MG63 (cell line): ENCODE results near the gene SEL1L3. TPM values are rescaled to one million over a fixed set of nuclear protein-coding genes. Genes with fewer than 3 reads are reported as not detected.
A peak's percentile ranks its signal among the peaks of the same experiment; 100 is the strongest.

Source experiments
- DNase-seq: peaks from one replicate; pipeline ENCODE4 v3.0.0-alpha.2; 2020
- H3K27me3 ChIP-seq: fragments of 250-450 bp; sonication (Bioruptor Pico); 2 replicates; pipeline ENCODE4 v1.5.1; 2020; ENCODE audit warnings: mild to moderate bottlenecking, moderate library complexity
- H3K36me3 ChIP-seq: fragments of 250-450 bp; sonication (Bioruptor Pico); 2 replicates; pipeline ENCODE4 v1.5.1; 2020; ENCODE audit warnings: mild to moderate bottlenecking, moderate library complexity
- H3K4me3 ChIP-seq: fragments of 250-450 bp; sonication (Bioruptor Pico); 2 replicates; pipeline ENCODE4 v1.5.1; 2020; ENCODE audit warnings: mild to moderate bottlenecking, moderate library complexity
- H3K9me3 ChIP-seq: fragments of 250-450 bp; sonication (Bioruptor Pico); 2 replicates; pipeline ENCODE4 v1.5.1; 2020; ENCODE audit warnings: mild to moderate bottlenecking, moderate library complexity
- total RNA-seq: library from RNA; depleted of rRNA; stranded (reverse); fragments of >200 nt; shearing (Covaris generic); gene quantifications from 2 replicates; pipeline ENCODE4 v1.2.3, GENCODE V29; 2014; ENCODE audit warnings: low replicate concordance; rRNA removed

Gene SEL1L3
- total RNA-seq, 1 experiment from 2014 or later, result 37.6 TPM

DNA sequence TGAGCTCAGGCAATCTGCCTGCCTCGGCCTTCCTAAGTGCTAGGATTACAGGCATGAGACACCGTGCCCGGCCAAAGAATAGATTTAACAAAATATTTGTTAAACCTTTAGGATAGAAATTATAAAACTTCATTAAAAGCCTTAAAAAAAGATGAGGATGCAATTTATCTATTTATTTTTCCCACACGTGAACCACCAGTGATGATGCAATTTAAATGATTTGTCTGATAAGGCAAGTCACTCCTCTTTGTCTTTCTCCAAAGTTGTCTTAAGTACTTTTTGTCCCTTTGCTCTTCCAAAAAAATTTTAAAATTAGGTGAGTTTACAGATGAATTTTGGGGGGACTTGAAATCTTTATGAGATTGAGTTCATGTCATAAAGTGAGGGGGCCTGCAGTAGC, 149.0 kb downstream of the SEL1L3 start:
- no peak for DNase-seq
- no peaks in the 10 kb centered on the region for H3K9me3 ChIP-seq
- H3K27me3 ChIP-seq, result no peaks in the 10 kb centered on the region
- no peaks in the 10 kb centered on the region for H3K36me3 ChIP-seq
- H3K4me3 ChIP-seq, result no peak overlapping the region

DNA sequence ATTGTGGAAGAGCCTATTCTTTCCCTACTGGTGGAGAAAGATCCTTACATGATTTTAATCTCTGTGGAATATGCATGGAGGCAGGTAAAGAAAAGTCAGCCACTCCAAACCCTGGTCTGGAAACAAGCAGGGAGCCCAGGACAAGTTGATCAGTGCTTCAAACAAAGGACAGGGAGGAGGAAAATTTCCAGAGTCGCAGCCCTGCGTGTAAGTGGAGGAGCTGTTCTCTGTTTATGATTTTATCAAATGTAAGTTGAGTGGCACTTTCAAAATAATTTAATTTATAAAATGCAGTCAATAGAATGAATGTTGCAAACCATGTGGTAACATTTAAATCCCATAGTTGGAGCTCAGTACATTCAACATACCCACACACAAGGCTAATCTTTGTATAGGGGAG, 150.2 kb downstream of the SEL1L3 start:
- no peaks in the 10 kb centered on the region for H3K27me3 ChIP-seq

GRCh38 chr4:25710637-25711036, 152.2 kb downstream of the SEL1L3 start:
- DNase-seq, result no peak
- no peaks in the 10 kb centered on the region for H3K9me3 ChIP-seq

More for the DNA sequence above, 150.2 kb downstream of the SEL1L3 start:
- DNase-seq, result no peak
- Histone ChIP-seq H3K4me3 (no peak overlapping the region), H3K36me3 (no peaks in the 10 kb centered on the region), H3K9me3 (no peaks in the 10 kb centered on the region)

GRCh38 chr4:25704516-25704915, 158.3 kb downstream of the SEL1L3 start:
- H3K9me3 ChIP-seq, result no peaks in the 10 kb centered on the region
- no peaks in the 10 kb centered on the region for H3K27me3 ChIP-seq
- H3K4me3 ChIP-seq, result no peak overlapping the region
- no peak for DNase-seq
- no peaks in the 10 kb centered on the region for H3K36me3 ChIP-seq

More at GRCh38 chr4:25710637-25711036, 152.2 kb downstream of the SEL1L3 start:
- no peaks in the 10 kb centered on the region for H3K36me3 ChIP-seq
- H3K27me3 ChIP-seq, result no peaks in the 10 kb centered on the region
- H3K4me3 ChIP-seq, result no peak overlapping the region

GRCh38 chr4:25703731-25704388, 158.9 kb downstream of the SEL1L3 start:
- Histone ChIP-seq H3K27me3 (no peaks in the 10 kb centered on the region), H3K4me3 (no peak overlapping the region), H3K36me3 (no peaks in the 10 kb centered on the region), H3K9me3 (no peaks in the 10 kb centered on the region)
- no peak for DNase-seq

GRCh38 chr4:25702848-25703247, 159.9 kb downstream of the SEL1L3 start:
- H3K9me3 ChIP-seq, result no peaks in the 10 kb centered on the region
- peak; percentile 83 for DNase-seq
- H3K4me3 ChIP-seq, result no peak overlapping the region
- no peaks in the 10 kb centered on the region for H3K27me3 ChIP-seq
- no peaks in the 10 kb centered on the region for H3K36me3 ChIP-seq

GRCh38 chr4:25700661-25701060, 162.1 kb downstream of the SEL1L3 start:
- H3K36me3 ChIP-seq, result no peaks in the 10 kb centered on the region
- no peak for DNase-seq
- no peak overlapping the region for H3K4me3 ChIP-seq
- no peaks in the 10 kb centered on the region for H3K27me3 ChIP-seq
- H3K9me3 ChIP-seq, result no peaks in the 10 kb centered on the region

GRCh38 chr4:25697516-25697915, 165.3 kb downstream of the SEL1L3 start:
- Histone ChIP-seq H3K9me3 (no peaks in the 10 kb centered on the region), H3K4me3 (no peak overlapping the region), H3K27me3 (no peaks in the 10 kb centered on the region), H3K36me3 (no peaks in the 10 kb centered on the region)
- DNase-seq, result no peak

Other genes with a start within 250 kb of the SEL1L3 start
- gene SLC34A2, start 207.1 kb downstream of the SEL1L3 start, total RNA-seq, result not detected in 2 replicates
- gene SMIM20, start 51.2 kb upstream of the SEL1L3 start, total RNA-seq, result 23.1 and 35.9 TPM in 2 replicates